ENCODE results near the gene UBTD2.

DNA sequence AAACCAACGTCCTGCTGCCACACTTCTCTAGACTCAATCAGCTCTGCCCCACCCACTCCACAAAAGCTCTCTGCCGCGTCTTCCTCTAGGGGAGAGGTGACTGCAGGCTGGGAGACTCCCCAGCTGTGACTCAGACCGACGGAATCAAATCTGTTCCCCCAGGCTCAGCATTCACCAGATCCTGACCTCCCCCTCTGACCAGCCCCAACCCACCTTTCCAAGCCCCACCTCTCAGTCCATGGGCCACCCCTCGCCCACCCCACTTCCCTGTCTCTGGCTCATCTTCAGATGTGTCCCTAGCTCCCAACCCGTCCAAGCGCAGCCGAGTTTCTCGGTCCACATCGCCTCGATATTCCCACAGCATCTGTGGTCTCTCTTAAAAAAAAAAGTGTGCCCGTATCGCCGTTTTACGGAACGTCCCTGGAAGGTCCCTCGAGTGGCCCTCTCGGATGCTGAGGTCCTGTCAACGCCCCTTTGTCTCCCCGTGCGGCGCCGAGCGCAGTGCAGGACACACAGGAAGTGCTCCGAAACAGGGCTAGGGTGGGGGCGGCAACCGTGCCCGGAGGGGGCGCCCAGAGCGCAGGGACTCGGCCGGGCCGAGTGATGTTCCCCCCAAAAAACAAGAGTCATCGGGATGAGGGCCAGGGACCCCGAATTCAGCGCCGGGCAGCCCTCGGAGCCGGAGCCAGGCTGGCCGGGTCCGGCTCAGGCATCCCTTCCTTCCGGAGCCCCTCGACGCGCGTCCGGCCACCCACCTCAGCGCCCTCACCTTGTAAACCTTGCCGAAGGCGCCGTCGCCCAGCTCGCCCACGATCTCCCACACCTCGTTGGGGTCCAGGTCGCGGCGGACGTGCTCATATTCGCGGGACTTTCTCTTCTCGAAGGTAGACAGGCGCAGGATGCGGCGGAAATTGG lies 96.2 kb downstream of the UBTD2 start:
- TF ChIP-seq POLR2A (IDR thresholded peaks at IDR 0.05) (peak in 1 of 2 donors; percentile 31), CTCF (IDR thresholded peaks at IDR 0.05) (peak in 1 of 6 experiments; percentile 8)
